Stimulated activated CD4-positive, alpha-beta T cell treated with anti-CD3 and anti-CD28 coated beads, Interleukin-2, amount 100 ng/mL, for 24 hours (primary cell): ENCODE data around the gene ITPR1.

Experiments
- DNase-seq, 2 donors: peaks; one replicate each; pipeline ENCODE4 v3.0.0-alpha.2; 2020

ITPR1 gene

GRCh38 chr3:4866866-4867265 is 373.7 kb downstream of the ITPR1 start:
- DNase-seq = no peak

- DNase-seq = no peak
Observed at GRCh38 chr3:4877173-4877787, 384.1 kb downstream of the ITPR1 start.

DNA sequence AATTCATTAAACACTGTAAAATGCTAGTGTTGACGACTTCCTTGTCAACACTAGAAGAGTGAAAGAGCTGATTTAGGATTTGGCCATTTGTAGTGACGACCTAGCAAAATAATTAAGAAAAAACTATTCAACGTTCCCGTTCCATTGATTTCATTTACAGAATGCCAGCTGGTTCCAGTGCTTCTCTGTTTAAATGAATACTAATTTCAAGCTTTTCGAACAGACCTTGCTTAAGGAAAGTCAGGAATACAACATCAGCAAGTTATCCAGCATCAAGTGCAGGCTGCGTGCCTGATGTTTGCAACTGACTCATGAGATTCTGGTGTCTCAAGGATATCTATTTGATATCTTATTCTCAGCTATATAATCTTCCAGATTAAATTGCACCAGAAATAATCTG is 387.7 kb downstream of the ITPR1 start:
- DNase-seq = no peak

DNA sequence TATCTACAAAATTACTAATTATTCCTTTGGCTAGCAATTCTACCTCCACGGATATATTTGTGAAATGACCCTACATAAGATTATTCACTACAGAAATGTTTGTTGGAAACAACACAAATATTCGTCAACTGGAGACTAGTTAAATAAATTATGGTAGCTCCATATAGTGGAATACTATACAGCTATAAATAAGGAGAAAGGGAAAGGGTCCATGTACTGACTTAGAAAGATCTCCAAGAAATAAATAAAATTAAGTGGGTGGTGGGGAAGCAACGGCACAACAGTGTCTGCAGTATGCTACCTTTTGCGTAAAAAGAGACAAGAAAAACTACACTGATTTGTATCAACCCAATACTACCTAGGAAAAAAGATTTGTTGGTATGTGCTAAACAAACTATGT is 389.4 kb downstream of the ITPR1 start:
- DNase-seq = no peak

DNA sequence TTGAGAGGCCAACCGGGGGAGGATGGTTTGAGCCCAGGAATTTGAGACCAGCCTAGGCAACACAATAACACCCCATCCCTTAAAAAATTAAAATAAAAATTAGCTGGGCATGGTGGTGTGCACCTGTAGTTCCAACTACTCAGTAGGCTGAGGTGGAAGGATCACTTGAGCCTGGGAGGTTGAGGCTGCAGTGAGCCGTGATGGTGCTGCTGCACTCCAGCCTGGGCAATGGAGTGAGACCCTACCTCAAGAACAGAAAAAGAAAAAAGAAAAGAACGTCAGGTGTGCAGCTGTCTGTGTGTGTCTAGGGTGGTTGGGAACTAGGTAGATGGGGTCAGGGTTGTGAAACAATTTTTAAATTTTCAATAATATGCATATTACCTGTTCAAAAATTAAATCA is 389.9 kb downstream of the ITPR1 start:
- no peak for DNase-seq

- no peak for DNase-seq
Observed at GRCh38 chr3:4884888-4885287, 391.7 kb downstream of the ITPR1 start.

DNA sequence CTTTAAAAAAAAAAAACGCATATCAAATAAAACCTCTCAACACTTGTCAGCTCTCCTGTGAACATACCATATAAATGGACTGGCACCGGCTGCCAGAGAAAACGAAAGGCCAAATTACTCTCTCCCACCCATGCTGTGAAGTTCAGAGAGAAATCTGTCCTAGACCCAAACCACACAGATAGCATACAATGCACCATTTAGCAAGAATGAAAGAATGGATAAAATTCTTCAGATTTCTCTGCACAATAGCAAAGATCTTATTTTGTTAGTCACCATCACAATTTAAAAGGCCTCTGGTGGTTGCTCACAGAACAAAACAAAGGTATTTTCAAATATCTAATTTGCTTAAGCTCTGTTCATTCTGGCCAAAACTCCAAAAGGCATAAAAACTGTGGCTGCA is 392.2 kb downstream of the ITPR1 start:
- DNase-seq = no peak

DNA sequence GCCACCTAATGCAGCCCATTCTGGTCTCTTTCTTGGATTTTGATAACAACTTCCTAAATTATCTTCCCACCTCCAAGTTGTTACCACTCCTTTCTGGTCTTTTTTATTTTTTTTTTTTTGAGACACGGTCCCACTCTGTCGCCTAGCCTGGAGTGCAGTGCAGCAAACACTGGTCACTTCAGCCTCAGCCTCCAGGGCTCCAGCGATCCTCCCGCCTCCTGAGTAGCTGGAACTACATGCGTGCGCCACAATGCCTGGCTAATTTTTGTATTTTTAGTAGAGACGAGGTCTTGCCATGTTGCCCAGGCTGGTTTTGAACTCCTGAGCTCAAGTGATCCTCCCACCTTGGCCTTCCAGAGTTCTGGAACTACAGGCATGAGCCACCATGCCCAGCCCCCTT is 393.3 kb downstream of the ITPR1 start:
- no peak for DNase-seq

- no peak for DNase-seq
Observed at GRCh38 chr3:4887177-4887576, 394.0 kb downstream of the ITPR1 start.

GRCh38 chr3:4888913-4889846 is 396.0 kb downstream of the ITPR1 start:
- DNase-seq = no peak

DNA sequence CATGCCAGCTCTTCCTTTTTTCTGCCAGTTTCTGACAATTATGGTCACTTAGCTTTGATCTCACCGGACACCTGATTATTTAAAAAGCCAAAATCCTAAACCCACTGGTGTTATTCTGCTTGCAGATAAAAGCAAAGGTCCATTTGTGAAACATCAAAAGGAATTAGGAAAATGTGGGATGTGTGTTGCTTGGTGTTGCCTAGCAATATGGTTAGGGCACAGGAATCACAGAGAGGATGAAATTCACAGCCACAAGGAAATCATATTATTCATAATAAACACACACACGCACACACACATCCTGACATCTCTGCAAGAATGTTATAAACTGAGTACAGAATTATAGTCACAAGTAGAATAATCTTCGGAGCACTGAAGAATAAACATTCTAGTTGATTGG is 396.7 kb downstream of the ITPR1 start:
- no peak for DNase-seq

GRCh38 chr3:4894891-4895530 is 401.9 kb downstream of the ITPR1 start:
- DNase-seq = no peak

- no peak for DNase-seq
Observed at GRCh38 chr3:4895838-4896237, 402.7 kb downstream of the ITPR1 start.
